H1 (cell line): ENCODE measurements around the gene TM9SF1. TPM values are rescaled to one million over a fixed set of nuclear protein-coding genes. Genes with fewer than 3 reads are reported as not detected.
A peak's percentile ranks its signal among the peaks of the same experiment; 100 is the strongest.

Source experiments
- CTCF ChIA-PET: fragments of 300-600 bp; sonication (Branson Sonifier 250); formaldehyde crosslinking; loops from one replicate; lab custom pipeline; 2021; ENCODE audit not compliant: partially characterized antibody; lab: Charles Lee
- POLR2A ChIA-PET: fragments of 300-600 bp; sonication (Branson Sonifier 250); formaldehyde crosslinking; loops from one replicate; lab custom pipeline; 2021; ENCODE audit warnings: inconsistent platforms; ENCODE audit not compliant: partially characterized antibody; lab: Charles Lee
- DNase-seq, 2 experiments: peaks; one replicate each; pipeline versions ENCODE4 v3.0.0 to v3.0.0-alpha.2; 2010 to 2022; ENCODE audit warnings: low spot score in 2 of 2, low read depth in 1 of 2, mixed read lengths in 1 of 2
- FAIRE-seq: peaks from 2 replicates; lab custom pipeline; 2011; peaks lifted over from hg19 to GRCh38; lab: Jason Lieb, UNC
- H2AFZ ChIP-seq: 2 replicates; pipeline ENCODE4 v1.8.1; 2012; ENCODE audit warnings: low read length, inconsistent platforms
- H2AK5ac ChIP-seq: 2 replicates; pipeline ENCODE4 v1.6.1; 2013; ENCODE audit warnings: low read depth, low read length
- H2BK120ac ChIP-seq: replicated peaks from 2 replicates; pipeline ENCODE3; 2013; ENCODE audit warnings: low read depth, low read length, inconsistent platforms
- H2BK12ac ChIP-seq: 2 replicates; pipeline ENCODE4 v1.6.1; 2013; ENCODE audit warnings: low read depth, low read length
- H2BK15ac ChIP-seq: 2 replicates; pipeline ENCODE4 v1.6.1; 2013; ENCODE audit warnings: low read length
- H2BK20ac ChIP-seq: 2 replicates; pipeline ENCODE4 v1.6.1; 2013; ENCODE audit warnings: low read length
- H2BK5ac ChIP-seq: 2 replicates; pipeline ENCODE4 v1.6.1; 2013; ENCODE audit warnings: low read depth, low read length
- H3K14ac ChIP-seq: 2 replicates; pipeline ENCODE4 v1.6.1; 2013; ENCODE audit warnings: inconsistent platforms; ENCODE audit not compliant: insufficient read length
- H3K18ac ChIP-seq: 2 replicates; pipeline ENCODE4 v1.6.1; 2013; ENCODE audit warnings: low read length; ENCODE audit errors: extremely low read depth
- H3K23ac ChIP-seq: 2 replicates; pipeline ENCODE4 v1.6.1; 2013; ENCODE audit warnings: inconsistent platforms; ENCODE audit not compliant: insufficient read length
- H3K23me2 ChIP-seq: 2 replicates; pipeline ENCODE4 v1.6.1; 2013; ENCODE audit warnings: low read depth, low read length
- H3K27ac ChIP-seq: 2 replicates; pipeline ENCODE4 v1.6.1; 2011; ENCODE audit warnings: low read depth, low read length, inconsistent platforms
- H3K27me3 ChIP-seq, 4 experiments: replicated peaks in 1 of 4; 1 replicate in 1 of 4; 2 replicates in 3 of 4; pipeline versions ENCODE4 v1.6.1 to v1.8.1; 2011 to 2013; ENCODE audit warnings: low read length in 3 of 4, mild to moderate bottlenecking in 3 of 4, inconsistent platforms in 2 of 4, mixed read lengths in 2 of 4, moderate library complexity in 1 of 4; ENCODE audit not compliant: control insufficient read depth in 3 of 4, insufficient read depth in 3 of 4; ENCODE audit errors: extremely low read depth in 1 of 4
- H3K36me3 ChIP-seq, 4 experiments: 2 replicates each; pipeline versions ENCODE4 v1.6.1 to v1.8.1; 2011 to 2013; ENCODE audit warnings: mild to moderate bottlenecking in 4 of 4, low read length in 3 of 4, moderate library complexity in 2 of 4, control low read depth in 1 of 4, inconsistent platforms in 1 of 4; ENCODE audit not compliant: insufficient read depth in 4 of 4, control insufficient read depth in 2 of 4
- H3K4ac ChIP-seq: replicated peaks from 2 replicates; pipeline ENCODE3; 2013; ENCODE audit warnings: low read length, low read depth, mixed read lengths, inconsistent platforms; ENCODE audit not compliant: insufficient read length
- H3K4me1 ChIP-seq, 4 experiments: replicated peaks in 1 of 4; 1 replicate in 1 of 4; 2 replicates in 3 of 4; pipeline versions ENCODE4 v1.6.1 to v1.8.1; 2011 to 2013; ENCODE audit warnings: low read length in 3 of 4, inconsistent platforms in 2 of 4, mixed read lengths in 1 of 4; ENCODE audit not compliant: insufficient read depth in 4 of 4, control insufficient read depth in 3 of 4
- H3K4me2 ChIP-seq, 2 experiments: 2 replicates each; pipeline versions ENCODE4 v1.6.1 to v1.8.1; 2011 to 2013; ENCODE audit warnings: low read depth in 2 of 2, low read length in 2 of 2, control low read depth in 1 of 2, inconsistent platforms in 1 of 2, mild to moderate bottlenecking in 1 of 2; ENCODE audit not compliant: insufficient read depth in 1 of 2
- H3K4me3 ChIP-seq, 4 experiments: fragments of 200-600, 300-600 bp in 1 of 4; sonication (generic), shearing (Covaris generic), sonication (Bioruptor Twin) in 1 of 4; 2 replicates each; pipeline versions ENCODE4 v1.5.1 to v1.8.1; 2011 to 2016; ENCODE audit warnings: low read length in 4 of 4, low read depth in 3 of 4, control low read depth in 2 of 4, inconsistent platforms in 2 of 4, mild to moderate bottlenecking in 2 of 4, mixed read lengths in 1 of 4, moderate library complexity in 1 of 4; ENCODE audit not compliant: insufficient read depth in 2 of 4; ENCODE audit errors: extremely low read depth in 1 of 4
- H3K56ac ChIP-seq: replicated peaks from 2 replicates; pipeline ENCODE3; 2013; ENCODE audit warnings: low read depth, mild to moderate bottlenecking, mixed read lengths, low read length, inconsistent platforms; ENCODE audit not compliant: insufficient read length
- H3K79me1 ChIP-seq: 2 replicates; pipeline ENCODE4 v1.6.1; 2013; ENCODE audit warnings: low read depth, low read length, control low read depth
- H3K79me2 ChIP-seq, 2 experiments: 2 replicates each; pipeline versions ENCODE4 v1.6.1 to v1.8.1; 2012 to 2013; ENCODE audit warnings: low read length in 2 of 2, mild to moderate bottlenecking in 2 of 2, inconsistent platforms in 1 of 2; ENCODE audit not compliant: insufficient read depth in 2 of 2, control insufficient read depth in 1 of 2
- H3K9ac ChIP-seq, 4 experiments: replicated peaks in 1 of 4; 1 replicate in 1 of 4; 2 replicates in 3 of 4; pipeline versions ENCODE4 v1.6.1 to v1.8.1; 2011 to 2013; ENCODE audit warnings: low read depth in 3 of 4, low read length in 3 of 4, control low read depth in 2 of 4, mild to moderate bottlenecking in 2 of 4, moderate library complexity in 2 of 4, inconsistent platforms in 1 of 4; ENCODE audit errors: extremely low read depth in 1 of 4
- H3K9me3 ChIP-seq, 2 experiments: 2 replicates each; pipeline versions ENCODE4 v1.6.1 to v1.8.1; 2012 to 2013; ENCODE audit warnings: mild to moderate bottlenecking in 2 of 2, moderate library complexity in 2 of 2, control low read depth in 1 of 2, inconsistent platforms in 1 of 2, low read depth in 1 of 2, low read length in 1 of 2, mixed read lengths in 1 of 2; ENCODE audit not compliant: insufficient read depth in 2 of 2
- H4K20me1 ChIP-seq, 2 experiments: replicated peaks in 1 of 2; 2 replicates each; pipeline versions ENCODE3 to v1.8.1; 2011 to 2013; ENCODE audit warnings: inconsistent platforms in 2 of 2, low read length in 2 of 2, mild to moderate bottlenecking in 1 of 2; ENCODE audit not compliant: insufficient read depth in 2 of 2, control insufficient read depth in 1 of 2
- H4K5ac ChIP-seq: 2 replicates; pipeline ENCODE4 v1.6.1; 2013; ENCODE audit warnings: low read length, low read depth, mixed read lengths, inconsistent platforms; ENCODE audit not compliant: insufficient read length
- H4K8ac ChIP-seq: 2 replicates; pipeline ENCODE4 v1.8.0; 2013; ENCODE audit warnings: mild to moderate bottlenecking, moderate library complexity, low read length, inconsistent platforms; ENCODE audit not compliant: insufficient read depth; ENCODE audit errors: extremely low read depth
- H4K91ac ChIP-seq: replicated peaks from 2 replicates; pipeline ENCODE3; 2013; ENCODE audit warnings: low read length, mixed read lengths, inconsistent platforms; ENCODE audit not compliant: insufficient read length
- ASH2L ChIP-seq: fragments of 200-600, 300-600 bp; sonication (generic); IDR thresholded peaks from one replicate; pipeline ENCODE4 v1.7.1; 2017; ENCODE audit warnings: low read length
- BRCA1 ChIP-seq: IDR thresholded peaks from 2 replicates; pipeline ENCODE4 v1.6.1; 2012; ENCODE audit warnings: low read depth, low read length, improper control_type of control experiment
- POLR2AphosphoS5 ChIP-seq: IDR thresholded peaks from 2 replicates; pipeline ENCODE4 v1.6.1; 2011; ENCODE audit warnings: low read depth, low read length
- RNF2 ChIP-seq: fragments of 200-900, 300-1000 bp; sonication (generic); IDR thresholded peaks from 2 replicates; pipeline ENCODE4 v1.7.1; 2016; ENCODE audit warnings: borderline replicate concordance, low read depth, mild to moderate bottlenecking, antibody characterized with exemption, low read length; ENCODE audit not compliant: poor library complexity, severe bottlenecking; ENCODE audit errors: missing control alignments
- TAF1 ChIP-seq: IDR thresholded peaks from 2 replicates; pipeline ENCODE4 v1.6.1; 2011; ENCODE audit warnings: mild to moderate bottlenecking, low read depth, low read length
- ZNF274 ChIP-seq: IDR thresholded peaks from 2 replicates; pipeline ENCODE4 v1.7.0; 2012; ENCODE audit warnings: low read length, borderline replicate concordance; ENCODE audit errors: extremely low read depth
- WGBS, 2 experiments: shearing (Covaris generic) in 1 of 2; methylation state at CpG; one replicate each; pipeline versions ENCODE4 v1.1.6 to v1.1.7; 2013 to 2015; ENCODE audit warnings: low lambda C conversion rate in 2 of 2, mixed read lengths in 2 of 2, inconsistent platforms in 1 of 2, low coverage in 1 of 2, missing lambda C conversion rate in 1 of 2; ENCODE audit not compliant: insufficient replicate concordance in 2 of 2, insufficient coverage in 1 of 2, insufficient read length in 1 of 2; ENCODE audit errors: extremely low coverage in 1 of 2, missing lambda C conversion rate in 1 of 2; 5-methylcytosine and 5-hydroxymethylcytosine counted together
- polyA plus RNA-seq, 7 experiments: library from polyadenylated mRNA; depleted of rRNA in 3 of 7; stranded (reverse) in 5 of 7; unstranded in 2 of 7; fragments of >200 nt in 5 of 7; fragments of 200-250 nt in 2 of 7; gene quantifications; 1 replicate in 5 of 7; 2 replicates in 1 of 7; 4 replicates in 1 of 7; pipeline versions ENCODE4 v1.2.1 to v1.2.3, GENCODE V29; 2011 to 2013; ENCODE audit warnings: missing spikeins in 2 of 7, mixed read lengths in 2 of 7
- total RNA-seq: library from RNA; stranded (reverse); fragmentation: NEBNext Ultra II Directional; extraction: Animal tissue kit (Norgen Biotek cat#: 25700); gene quantifications from 2 replicates; pipeline ENCODE4 v1.2.1, GENCODE V29; 2021

Gene TM9SF1
- total and polyA plus RNA-seq, 2 of the 8 experiments (the other 6 are each of a cell fraction or from before 2014, with no cell fraction given) = 22.2 to 29.2 TPM

DNA sequence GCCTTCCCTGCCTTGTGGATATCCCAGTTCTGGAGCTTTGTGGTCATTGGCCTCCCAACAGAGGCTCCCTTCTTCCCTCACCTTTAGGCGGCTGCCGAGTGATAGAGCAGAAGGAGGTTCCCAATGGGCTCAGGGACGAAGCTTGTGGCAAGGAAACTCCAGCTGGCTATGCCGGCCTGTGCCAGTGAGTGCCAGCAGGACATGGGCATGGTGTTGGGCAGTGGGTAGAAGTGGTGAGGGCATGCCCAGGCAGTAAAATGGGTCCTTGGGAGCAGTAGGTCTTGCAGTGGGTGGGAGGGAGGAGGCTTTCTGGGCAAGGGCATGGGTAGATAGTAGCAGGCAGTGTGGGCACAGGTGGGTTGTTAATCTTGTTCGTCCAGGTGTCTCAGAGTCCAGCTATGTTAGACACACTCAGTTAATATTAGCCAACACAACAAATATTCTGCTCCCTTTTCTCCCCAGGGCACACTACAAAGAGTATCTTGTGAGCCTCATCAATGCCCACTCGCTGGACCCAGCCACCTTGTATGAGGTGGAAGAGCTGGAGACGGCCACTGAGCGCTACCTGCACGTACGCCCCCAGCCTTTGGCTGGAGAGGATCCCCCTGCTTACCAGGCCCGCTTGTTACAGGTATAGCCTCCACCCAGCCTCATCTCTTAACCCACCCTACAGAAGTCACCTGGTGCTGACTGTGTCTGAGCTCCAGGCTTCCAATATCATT is 35.3 kb downstream of the TM9SF1 start:
- Histone ChIP-seq H4K5ac (no peak overlapping the region), H3K14ac (no peak overlapping the region), H3K4ac (no peak overlapping the region), H2AFZ (no peak overlapping the region), H3K4me3 (no peak overlapping the region), H4K8ac (0 out of 2 replicates have a peak overlapping the region, but pooled peaks have one; percentile 3), H3K36me3 (peaks cover 24 to 44% (median 38%) of the 10 kb centered on the region in 4 experiments), H3K9ac (no peak overlapping the region), H3K23me2 (0 out of 2 replicates have a peak, but pooled peaks cover 2% of the 10 kb centered on the region), H2BK12ac (no peak overlapping the region), H2AK5ac (no peak overlapping the region), H2BK5ac (no peak overlapping the region), H3K27ac (no peak overlapping the region), H3K79me2 (no peaks in the 10 kb centered on the region), H3K4me1 (peaks cover 0 to 10% (median 2%) of the 10 kb centered on the region in 4 experiments; a peak in 3 of 7 replicates), H4K20me1 (peaks cover 2 to 16% of the 10 kb centered on the region in 2 experiments), H2BK20ac (no peak overlapping the region), H3K79me1 (no peaks in the 10 kb centered on the region), H4K91ac (no peak overlapping the region), H3K9me3 (no peaks in the 10 kb centered on the region), H2BK15ac (no peak overlapping the region), H3K18ac (no peak overlapping the region), H3K4me2 (no peak overlapping the region), H3K56ac (no peak overlapping the region), H3K23ac (no peak overlapping the region), H2BK120ac (no peak overlapping the region), H3K27me3 (no peaks in the 10 kb centered on the region; a peak in 1 of 7 replicates)
- ChIA-PET POLR2A (interaction anchor here (0.6 to 7.6 kb wide), 19 partner anchors 10 to 140 kb away, joined by 3 to 93 read pairs (median 11); partner anchors contain the start of genes CHMP4A, DCAF11, DHRS1 and EMC9), CTCF (interaction anchor here (0.6 to 3.3 kb wide), 24 partner anchors 9 to 197 kb away, joined by 3 to 26 read pairs (median 6); partner anchors contain the start of genes CIDEB, DCAF11, IPO4 and NRL)
- DNase-seq (no peak), FAIRE-seq (no peak)
- 91% methylated on average over 11 of the region's 11 CpGs; no CpG with 5 or more reads in 1 of the 2 experiments for WGBS, 2 experiments
- TF ChIP-seq BRCA1 (no peak), TAF1 (no peak), ZNF274 (no peak), RNF2 (no peak), POLR2AphosphoS5 (no peak), ASH2L (no peak)
